Medulla oblongata (tissue), 1 donor: ENCODE data around the gene CDC45.

Source experiments
- DNase-seq: peaks from one replicate; pipeline ENCODE4 v3.0.0-alpha.2; 2015; ENCODE audit errors: extremely low spot score

The CDC45 gene

GRCh38 chr22:19559324-19559811 is 79.6 kb downstream of the CDC45 start:
- DNase-seq, result no peak

- no peak for DNase-seq
Observed at GRCh38 chr22:19559956-19560355, 80.2 kb downstream of the CDC45 start.

GRCh38 chr22:19565382-19566278 is 85.9 kb downstream of the CDC45 start:
- no peak for DNase-seq

- DNase-seq, result no peak
Observed at GRCh38 chr22:19566279-19567156, 86.8 kb downstream of the CDC45 start.

- DNase-seq, result no peak
Observed at GRCh38 chr22:19567157-19568009, 87.7 kb downstream of the CDC45 start.

GRCh38 chr22:19568337-19569275 is 88.9 kb downstream of the CDC45 start:
- DNase-seq, result no peak

- no peak for DNase-seq
Observed at GRCh38 chr22:19569276-19569640, 89.5 kb downstream of the CDC45 start.

- DNase-seq, result no peak
Observed at GRCh38 chr22:19569976-19570375, 90.3 kb downstream of the CDC45 start.
